NCI-H345 treated with DMSO at 0.1 percent for 48 hours (cell line): Measurements from ENCODE around the gene DBT.
"Not testable (repeated sequence)": the region's sequence is repeated elsewhere in the genome, so short reads cannot be mapped to it uniquely, and the experiment has no call there.

Experiments used
- DNase-seq: peaks from one replicate; lab custom pipeline; 2025; ENCODE audit not compliant: unreplicated experiment; lab: John Stamatoyannopoulos, UW

DBT gene

DNA sequence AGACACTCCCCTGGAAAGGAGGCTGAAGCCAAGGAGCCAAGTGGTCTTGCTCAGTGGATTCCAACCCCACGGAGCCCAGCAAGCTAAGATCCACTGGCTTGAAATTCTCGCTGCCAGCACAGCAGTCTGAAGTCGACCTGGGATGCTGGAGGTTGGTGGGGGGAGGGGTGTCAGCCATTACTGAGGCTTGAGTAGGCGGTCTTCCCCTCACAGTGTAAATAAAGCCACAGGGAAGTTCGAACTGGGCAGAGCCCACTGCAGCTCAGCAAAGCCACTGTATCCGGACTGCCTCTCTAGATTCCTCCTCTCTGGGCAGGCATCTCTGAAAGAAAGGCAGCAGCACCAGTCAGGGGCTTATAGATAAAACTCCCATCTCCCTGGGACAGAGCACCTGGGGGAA lies 49.6 kb downstream of the DBT start:
- DNase-seq: not testable (repeated sequence)

DNA sequence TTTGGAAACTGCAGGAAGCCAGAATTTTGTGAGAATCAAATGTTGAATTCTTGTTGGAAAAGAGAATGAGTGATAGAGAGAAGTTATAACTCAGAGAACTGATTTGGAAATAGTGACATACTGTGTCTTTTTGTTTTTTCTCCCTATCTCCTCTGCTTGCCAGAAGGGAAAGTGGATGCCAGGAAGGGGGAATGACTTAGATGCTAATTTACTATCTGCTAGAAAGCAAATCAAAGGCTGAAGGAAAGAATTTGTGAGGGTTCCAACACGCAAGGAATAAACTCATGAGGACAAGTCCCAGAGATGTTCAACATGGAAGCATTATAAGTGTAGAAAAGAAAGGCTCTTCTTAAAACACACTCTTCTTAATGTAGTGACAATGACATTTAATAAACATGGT lies 51.0 kb downstream of the DBT start:
- no peak for DNase-seq

DNA sequence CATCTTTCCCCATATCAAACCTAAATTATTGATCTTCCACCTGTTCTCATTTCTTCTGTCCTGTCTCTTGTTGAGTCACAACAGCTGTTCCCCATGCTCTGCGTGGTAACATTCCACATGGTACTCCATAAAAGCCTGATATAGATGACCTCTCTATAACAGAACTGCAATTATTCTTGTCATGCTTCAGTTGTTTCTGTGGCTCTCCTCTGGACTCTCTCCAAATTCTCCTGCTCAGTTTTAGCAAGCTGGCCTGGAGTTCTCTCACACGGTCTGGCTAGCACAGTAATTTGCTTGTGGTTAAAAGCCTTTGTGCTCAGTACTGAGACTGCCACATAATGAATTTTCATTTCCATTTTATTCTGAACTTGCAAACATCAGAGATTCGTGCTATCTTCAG lies 61.0 kb downstream of the DBT start:
- DNase-seq: no peak

DNA sequence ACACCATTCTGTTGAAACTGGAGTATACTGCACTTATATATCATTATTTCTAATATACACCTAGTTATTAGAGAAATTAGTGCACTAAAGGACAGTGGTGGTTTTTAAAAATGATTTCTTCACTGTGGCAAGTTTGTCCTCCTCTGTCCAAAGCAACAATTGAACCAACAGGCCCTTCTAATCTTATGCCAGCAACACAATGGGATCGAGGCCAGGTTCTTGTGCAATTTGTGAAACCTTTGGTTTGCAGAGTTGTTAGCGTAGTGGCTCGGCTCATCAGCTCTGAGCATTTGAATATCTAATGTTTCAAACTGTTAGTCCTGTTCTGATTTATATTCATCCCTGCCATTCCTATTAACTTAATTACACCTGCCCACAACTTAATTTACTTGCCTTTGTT lies 61.7 kb downstream of the DBT start:
- DNase-seq: no peak

DNA sequence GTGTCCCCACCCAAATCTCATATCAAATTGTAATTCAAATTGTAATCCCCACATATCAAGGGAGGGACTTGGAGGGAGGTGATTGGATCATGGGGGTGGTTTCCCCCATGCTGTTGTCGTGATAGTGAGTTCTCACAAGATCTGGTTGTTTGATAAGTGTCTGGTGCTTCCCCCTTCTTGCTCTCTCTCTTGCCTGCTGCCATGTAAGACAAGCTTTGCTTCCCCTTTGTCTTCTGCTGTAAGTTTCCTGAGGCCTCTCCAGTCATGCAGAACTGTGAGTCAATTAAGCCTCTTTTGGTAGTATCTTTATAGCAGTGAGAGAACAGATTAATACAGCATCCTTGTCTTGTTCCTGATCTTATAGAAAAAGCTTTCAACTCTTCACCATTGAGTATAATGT lies 65.1 kb downstream of the DBT start:
- DNase-seq: no peak

DNA sequence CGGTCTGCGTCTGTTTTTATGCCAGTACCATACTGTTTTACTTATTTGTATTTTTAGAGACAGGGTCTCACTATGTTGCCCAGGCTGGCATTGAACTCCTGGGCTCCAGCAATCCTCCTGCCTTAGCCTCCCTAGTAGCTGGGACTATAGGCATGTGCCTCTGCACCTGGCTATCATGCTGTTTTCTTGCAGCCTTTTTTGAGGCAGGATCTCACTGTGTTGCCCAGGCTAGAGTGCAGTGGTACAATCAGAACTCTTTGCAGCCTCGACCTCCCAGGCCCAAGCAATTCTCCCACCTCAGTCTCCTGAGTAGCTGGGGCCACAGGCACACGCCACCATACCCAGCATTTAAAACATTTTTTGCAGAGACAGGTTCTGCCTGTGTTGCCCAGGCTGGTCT lies 66.3 kb downstream of the DBT start:
- DNase-seq: no peak

DNA sequence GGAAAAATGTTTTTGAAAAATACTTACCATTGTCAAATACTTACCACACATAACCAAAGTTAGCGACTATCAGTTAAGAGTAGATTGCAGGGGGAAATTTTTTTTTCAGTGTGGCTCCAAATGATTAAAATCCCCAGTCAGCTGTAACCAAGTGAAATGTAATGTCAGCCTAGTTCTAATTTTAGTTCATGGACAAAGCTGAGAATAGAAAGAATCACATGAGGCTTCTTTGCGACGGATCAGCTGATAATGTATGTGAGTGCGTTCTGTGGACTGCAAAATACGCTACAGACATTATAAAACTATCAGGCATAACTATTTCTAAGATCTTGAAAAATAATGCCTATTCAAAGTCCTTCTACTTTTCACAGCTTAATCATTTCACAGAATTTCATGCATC lies 71.5 kb downstream of the DBT start, which contains the start of gene LRRC39:
TSS of gene LRRC39 (minus strand) at position 166 of the 400 bp plus-strand sequence. CDS start 9,740 bp downstream, outside the sequence.
- DNase-seq: no peak

DNA sequence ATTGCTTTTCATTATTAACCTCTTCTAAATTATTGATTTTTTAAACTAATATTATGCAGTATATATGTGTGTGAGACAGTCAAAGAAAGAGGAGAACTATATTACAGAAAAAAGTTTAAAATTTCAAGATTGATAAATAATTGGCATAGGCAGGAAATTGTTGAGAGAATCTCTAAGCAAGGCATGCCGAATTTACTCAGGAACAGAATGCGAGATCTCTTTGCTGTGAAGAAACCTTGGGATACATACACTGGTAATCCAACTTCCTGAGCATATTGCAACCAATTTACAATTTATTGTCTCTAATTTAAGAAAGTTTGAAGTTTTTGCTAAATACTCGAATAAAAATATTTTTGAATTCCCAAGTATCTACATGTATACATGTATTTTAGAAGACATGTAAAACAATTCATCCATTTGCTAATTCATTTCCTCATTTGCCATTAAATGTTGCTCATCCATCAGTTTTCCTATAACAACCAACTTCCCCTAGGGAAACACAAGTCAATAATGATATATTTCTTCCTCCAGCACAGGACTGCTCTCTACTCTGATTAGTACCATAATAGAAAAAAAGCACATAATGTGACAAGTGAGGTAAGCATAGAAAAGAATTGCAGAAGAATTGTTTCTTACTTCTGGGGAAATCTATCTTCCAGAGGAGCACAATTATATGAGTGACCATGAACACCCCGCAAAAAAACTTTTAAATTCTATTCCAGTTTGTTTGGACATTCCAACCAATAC lies 72.2 kb downstream of the DBT start:
- no peak for DNase-seq

DNA sequence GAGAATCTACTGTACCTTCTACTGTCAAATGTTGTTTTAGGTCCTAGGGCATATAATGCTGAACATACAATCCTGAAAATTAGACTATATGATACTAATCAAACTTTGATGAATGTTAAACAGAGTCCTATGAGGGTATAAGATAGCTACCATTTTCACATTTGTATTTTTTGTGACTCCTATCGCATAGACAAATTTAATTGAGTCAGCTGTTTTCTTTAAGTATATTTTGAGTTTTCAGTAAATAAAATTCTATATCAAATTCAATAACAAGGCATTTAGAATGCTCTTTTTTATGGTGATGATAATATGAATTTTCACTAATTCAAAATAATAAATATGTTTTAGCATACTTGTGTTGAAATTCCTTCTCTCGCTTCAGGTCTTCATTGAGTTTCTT lies 81.6 kb downstream of the DBT start:
- no peak for DNase-seq

DNA sequence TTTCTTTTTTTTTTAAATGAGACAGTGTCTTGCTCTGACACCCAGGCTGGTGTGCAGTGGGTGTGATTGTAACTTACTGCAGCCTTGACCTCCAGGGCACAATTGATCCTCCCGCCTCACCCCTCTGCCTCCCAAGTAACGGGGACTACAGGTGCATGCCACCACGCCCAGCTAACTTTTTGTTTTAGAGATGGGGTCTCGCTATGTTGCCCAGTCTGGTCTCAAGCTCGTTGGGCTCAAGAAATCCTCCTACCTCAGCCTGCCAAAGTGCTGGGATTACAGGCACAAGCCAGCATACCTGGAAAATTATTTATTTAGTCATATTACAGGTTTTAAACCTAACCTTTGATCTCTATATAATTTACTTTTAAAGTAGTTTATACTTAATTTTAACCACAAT lies 84.9 kb downstream of the DBT start:
- no peak for DNase-seq

DNA sequence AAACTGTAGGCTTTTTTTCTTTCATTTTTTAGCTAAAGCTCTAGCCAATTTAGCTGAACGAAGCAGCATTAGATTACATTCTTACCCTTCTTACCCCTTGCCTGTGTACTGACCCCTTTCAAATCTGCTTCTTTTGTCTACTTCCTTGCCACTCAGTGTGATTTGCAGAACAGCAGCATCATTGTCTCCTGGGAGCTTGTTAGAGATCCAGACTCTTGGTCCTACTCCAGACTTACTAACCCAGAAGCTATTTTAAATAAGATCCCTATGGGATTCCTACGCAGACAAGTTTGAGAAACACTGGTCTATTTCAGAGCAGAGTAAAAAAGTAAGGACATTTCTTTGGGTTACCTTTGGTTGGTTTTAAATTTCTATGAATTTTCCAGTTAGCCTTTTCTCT lies 85.4 kb downstream of the DBT start:
- DNase-seq: no peak

DNA sequence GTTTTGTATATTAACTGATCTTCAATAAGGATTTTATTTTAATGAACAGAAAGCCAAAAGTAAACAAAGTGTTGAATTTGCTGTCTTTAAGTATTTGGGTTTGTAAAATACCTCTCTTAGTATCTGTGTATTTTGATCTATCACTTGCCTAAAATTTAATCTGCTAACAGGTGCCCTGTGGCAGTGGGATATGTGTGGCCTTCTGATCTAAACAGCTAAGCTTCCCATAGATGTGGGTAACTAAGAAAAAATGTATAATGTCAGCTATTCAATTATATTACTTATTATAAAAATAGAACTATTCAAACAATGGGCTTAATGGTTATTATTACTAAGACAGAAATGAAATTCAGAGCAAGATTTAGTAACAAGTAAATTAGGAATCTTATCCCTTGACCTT lies 86.8 kb downstream of the DBT start:
- no peak for DNase-seq

DNA sequence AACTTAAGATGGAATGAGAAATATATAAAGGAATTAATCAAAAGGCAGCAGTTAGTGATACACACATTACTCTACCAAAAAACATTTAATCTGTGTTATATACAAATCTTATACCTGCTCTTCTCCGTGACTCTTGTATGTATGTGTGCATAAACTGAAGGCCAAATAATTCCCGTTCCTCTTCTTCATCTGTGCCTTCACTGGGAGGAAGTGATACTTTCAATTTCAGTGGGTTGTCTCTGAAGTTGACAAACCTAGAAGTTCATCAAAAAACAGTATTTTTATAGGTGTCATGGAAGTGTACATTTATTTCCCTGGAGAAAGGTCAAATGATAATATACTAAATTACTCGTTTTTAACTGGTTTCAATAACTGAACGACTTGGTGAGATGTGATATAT lies 97.4 kb downstream of the DBT start:
- no peak for DNase-seq

DNA sequence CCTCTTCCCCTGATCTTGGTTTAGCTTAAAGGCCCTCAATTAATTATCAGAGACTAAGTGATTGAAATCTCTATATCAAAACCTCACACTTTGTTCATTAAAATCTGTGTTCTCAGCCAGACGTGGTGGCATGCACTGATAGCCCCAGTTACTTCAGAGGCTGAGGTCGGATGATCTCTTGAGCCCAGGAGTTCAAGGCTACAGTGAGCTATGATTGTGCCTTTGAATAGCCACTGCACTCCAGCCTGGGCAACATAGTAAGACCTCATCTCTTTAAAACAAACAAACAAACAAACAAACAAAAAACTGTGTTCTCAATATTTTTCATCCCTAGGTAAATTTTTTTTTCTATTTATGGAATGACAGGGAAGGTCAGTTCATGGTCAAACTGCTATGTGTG lies 98.0 kb downstream of the DBT start:
- DNase-seq: no peak

DNA sequence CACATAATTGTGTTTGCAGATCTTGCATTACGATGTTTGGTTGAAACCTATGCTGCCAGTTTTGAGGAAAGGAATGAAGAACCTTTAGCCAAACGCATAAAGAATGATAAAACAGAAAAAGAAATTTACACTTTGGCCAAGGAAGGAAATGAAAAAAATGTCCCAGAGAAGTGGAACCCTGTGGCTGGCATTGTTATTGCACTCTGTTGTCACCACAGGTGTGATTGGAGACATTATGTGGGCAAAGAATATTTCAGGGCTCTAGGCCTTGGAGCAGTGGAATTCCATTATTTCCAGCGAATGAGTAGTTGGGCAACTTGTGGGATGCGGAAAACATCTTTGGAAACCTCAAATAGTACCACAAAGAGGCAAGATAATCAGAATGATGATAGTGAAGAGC lies 101.8 kb downstream of the DBT start:
- DNase-seq: no peak

DNA sequence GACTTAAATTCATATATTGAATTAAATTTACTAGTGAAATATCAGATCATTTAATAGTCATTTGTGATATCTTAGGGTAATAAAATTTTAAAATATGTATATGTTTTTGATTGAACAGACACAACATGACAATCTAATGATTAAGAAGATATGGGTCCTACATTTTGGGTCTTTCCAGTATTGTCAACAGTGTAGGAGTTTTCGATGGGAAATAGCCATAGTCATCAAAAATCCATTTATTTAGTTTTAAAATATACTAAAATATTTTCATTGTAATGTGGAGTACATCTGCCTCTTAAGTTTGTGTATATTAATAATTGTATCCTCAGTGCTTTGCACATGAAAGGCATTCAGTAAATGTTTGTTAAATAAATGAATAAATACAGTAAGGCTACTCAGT lies 102.7 kb downstream of the DBT start:
- DNase-seq: no peak

DNA sequence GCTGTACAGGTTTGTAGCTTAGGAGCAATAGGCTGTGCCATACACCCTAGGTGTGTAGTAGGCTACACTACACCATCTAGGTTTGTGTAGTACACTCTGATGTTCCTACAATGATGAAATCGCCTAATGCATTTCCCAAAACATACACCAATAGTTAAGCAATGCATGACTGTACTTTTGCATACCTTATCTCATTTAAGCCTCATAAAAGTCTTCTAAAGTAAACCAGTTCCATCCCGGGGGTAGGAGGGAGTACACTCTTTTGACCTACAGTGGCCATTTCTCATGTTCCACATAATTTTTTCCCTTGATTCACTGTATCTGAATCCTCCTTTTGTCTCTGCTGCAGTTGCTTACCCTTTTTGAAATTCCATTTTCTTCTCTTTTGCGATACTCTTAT lies 104.5 kb downstream of the DBT start:
- no peak for DNase-seq

DNA sequence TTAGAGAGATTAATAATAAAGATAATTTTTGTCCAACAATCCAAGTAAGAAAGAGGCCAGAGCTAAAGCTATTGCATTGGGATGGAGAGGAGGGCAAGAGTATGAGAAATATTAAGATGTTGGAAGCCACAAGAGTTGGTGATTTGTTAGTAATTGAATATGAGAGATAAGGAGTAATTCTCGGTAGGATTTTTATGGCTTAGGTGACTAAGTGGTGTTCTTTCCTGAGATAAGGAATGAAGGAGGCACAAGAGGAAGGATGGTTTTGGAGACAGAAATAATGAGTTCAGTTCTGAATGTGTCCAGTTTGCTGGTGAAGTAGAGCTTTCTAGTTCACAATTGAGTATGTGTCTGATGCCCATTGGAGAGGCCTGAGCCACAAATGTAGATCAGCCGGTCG lies 107.3 kb downstream of the DBT start:
- DNase-seq: no peak

DNA sequence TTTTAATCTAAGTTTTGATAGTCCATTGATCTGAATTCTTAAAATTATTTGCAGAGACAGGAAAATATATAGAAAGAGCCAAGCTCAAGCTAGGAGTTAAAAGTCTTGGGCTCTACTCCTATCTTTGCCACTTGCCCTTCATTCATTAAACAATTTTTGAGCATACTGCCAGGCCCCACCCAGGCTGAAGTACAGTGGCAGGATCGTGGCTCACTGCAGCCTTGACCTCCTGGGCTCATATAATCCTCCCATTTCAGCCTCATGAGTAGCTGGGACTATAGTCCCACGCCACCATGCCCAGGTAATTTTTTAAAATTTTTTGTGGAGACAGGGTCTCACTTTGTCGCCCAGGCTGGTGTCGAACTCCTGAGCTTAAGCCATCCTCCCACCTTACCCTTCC lies 108.4 kb downstream of the DBT start:
- DNase-seq: no peak

DNA sequence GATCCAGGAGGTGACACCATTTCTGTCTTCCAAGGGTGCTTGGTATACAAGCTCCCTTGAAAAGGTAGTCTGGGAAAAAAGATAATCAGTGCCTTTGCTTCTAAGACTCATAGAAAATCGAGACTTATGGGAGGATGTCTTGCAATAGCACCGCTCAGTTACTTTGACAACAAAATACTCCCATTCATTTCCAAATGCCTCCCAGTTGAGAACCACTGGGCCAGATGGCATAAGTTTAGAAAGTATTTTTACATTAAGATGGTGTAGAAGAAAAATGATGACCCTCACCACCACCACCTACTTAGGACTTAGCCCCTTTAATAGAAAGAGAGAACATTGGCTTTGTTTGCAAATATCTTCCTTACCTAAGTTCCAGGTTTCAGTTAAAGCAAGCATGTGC lies 112.0 kb downstream of the DBT start:
- no peak for DNase-seq
